ENCODE results near the gene AMBP.
"Not testable (repeated sequence)": the region's sequence is repeated elsewhere in the genome, so short reads cannot be mapped to it uniquely, and the experiment has no call there.

Gene AMBP

DNA sequence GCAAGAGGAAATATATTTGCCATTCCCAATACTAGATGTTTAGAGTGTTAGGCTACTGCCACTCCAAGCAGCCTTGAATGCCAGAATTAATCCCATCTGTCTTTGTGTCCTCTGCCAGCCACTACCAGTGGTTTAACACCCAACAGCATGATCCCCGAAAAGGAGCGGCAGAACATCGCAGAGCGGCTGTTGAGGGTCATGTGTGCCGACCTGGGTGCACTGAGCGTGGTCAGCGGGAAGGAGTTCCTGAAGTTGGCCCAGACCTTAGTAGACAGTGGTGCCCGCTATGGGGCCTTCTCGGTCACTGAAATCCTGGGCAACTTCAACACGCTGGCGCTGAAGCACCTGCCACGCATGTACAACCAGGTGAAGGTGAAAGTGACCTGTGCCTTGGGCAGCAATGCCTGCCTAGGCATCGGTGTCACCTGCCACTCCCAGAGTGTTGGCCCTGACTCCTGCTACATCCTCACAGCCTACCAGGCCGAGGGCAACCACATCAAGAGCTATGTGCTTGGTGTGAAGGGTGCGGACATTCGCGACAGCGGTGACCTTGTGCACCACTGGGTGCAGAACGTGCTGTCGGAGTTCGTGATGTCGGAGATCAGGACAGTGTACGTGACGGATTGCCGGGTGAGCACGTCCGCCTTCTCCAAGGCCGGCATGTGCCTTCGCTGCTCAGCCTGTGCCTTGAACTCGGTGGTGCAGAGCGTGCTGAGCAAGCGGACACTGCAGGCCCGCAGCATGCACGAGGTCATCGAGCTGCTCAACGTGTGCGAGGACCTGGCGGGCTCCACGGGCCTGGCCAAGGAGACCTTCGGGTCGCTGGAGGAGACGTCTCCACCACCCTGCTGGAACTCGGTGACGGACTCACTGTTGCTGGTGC lies 29.3 kb downstream of the AMBP start:
- H3K9ac ChIP-seq (ENCODE audit: low read length): no peak overlapping the region
- H3K27ac ChIP-seq (ENCODE audit: low read depth, low read length): no peak overlapping the region
- no peak overlapping the region for H3K4me3 ChIP-seq (ENCODE audit: low read length)
- H3K27me3 ChIP-seq (ENCODE audit: control insufficient read depth, insufficient read depth, low read length): no peaks in the 10 kb centered on the region
- no peaks in the 10 kb centered on the region for H3K4me1 ChIP-seq (ENCODE audit: control insufficient read depth, insufficient read depth, low read length)
- peaks cover 9% of the 10 kb centered on the region for H3K36me3 ChIP-seq (ENCODE audit: control insufficient read depth, insufficient read depth, low read length)

DNA sequence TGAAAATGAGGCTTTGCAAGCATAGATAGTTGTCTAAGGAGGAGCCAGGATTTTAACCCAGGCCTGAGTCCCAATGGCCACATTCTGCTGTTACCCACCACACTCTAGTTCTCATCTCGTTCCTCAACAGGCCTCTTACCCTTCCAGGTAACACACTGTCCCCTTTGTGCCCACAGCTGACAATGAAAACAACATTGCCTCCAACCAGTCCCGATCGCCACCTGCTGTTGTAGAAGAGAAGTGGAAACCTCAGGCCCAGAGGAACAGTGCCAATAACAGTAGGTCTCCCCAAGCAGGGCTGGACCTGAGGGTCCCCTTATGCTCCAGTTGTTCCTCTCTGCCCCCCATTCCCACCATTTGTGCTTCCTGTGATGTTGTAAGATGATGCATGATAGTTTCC lies 30.4 kb downstream of the AMBP start:
- H3K27ac ChIP-seq (ENCODE audit: low read depth, low read length): no peak overlapping the region
- no peak overlapping the region for H3K9ac ChIP-seq (ENCODE audit: low read length)
- H3K27me3 ChIP-seq (ENCODE audit: control insufficient read depth, insufficient read depth, low read length): no peaks in the 10 kb centered on the region
- no peak overlapping the region for H3K4me3 ChIP-seq (ENCODE audit: low read length)
- peaks cover 13% of the 10 kb centered on the region for H3K36me3 ChIP-seq (ENCODE audit: control insufficient read depth, insufficient read depth, low read length)
- H3K4me1 ChIP-seq (ENCODE audit: control insufficient read depth, insufficient read depth, low read length): no peaks in the 10 kb centered on the region

DNA sequence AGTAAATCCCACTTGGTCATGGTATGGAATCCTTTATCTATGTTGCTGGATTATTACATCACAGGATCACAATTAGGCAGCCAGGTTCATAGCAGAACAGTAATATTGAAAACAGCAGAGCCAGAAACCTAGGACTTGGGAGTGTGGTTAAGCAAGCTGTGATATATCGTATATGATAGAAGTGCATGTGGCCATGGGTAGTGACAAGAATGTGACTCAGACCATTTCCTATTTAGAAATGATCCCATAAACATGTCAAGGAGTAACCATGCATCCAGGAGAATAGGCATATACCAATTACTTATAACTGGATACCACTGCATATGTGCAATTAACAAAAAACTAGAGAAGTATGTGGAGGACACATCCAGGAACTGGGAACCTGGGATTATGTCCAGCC lies 31.2 kb downstream of the AMBP start:
- no peaks in the 10 kb centered on the region for H3K27me3 ChIP-seq (ENCODE audit: control insufficient read depth, insufficient read depth, low read length)
- no peaks in the 10 kb centered on the region for H3K4me1 ChIP-seq (ENCODE audit: control insufficient read depth, insufficient read depth, low read length)

DNA sequence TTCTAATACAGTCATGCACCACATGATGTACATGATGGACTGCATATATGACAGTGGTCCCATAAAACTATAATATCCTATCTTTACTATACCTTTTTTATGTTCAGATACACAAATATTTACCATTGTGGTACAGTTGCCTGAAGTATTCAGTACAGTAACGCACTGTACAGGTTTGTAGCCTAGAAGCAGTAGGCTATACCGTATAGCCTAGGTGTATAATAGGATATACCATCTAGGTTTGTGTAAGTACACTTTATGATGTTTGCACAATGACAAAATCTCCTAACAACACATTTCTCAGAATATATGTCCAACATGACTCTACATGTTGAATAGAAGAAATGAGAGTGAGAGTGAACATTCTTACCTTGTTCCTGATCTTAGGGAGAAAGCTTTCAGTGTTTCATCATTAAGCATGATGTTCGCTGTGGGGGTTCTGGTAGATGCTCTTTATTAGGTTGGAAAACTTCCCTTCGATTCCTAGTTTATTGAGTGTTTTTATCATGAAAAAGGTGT lies 31.8 kb downstream of the AMBP start:
- no peak overlapping the region for H3K9ac ChIP-seq (ENCODE audit: low read length)
- no peaks in the 10 kb centered on the region for H3K4me1 ChIP-seq (ENCODE audit: control insufficient read depth, insufficient read depth, low read length)
- H3K27ac ChIP-seq (ENCODE audit: low read depth, low read length): no peak overlapping the region
- H3K4me3 ChIP-seq (ENCODE audit: low read length): no peak overlapping the region
- no peaks in the 10 kb centered on the region for H3K27me3 ChIP-seq (ENCODE audit: control insufficient read depth, insufficient read depth, low read length)
- H3K36me3 ChIP-seq (ENCODE audit: control insufficient read depth, insufficient read depth, low read length): peaks cover 13% of the 10 kb centered on the region

More for the DNA sequence above, 31.2 kb downstream of the AMBP start:
- no peak overlapping the region for H3K27ac ChIP-seq (ENCODE audit: low read depth, low read length)
- no peak overlapping the region for H3K9ac ChIP-seq (ENCODE audit: low read length)
- H3K36me3 ChIP-seq (ENCODE audit: control insufficient read depth, insufficient read depth, low read length): peaks cover 13% of the 10 kb centered on the region
- no peak overlapping the region for H3K4me3 ChIP-seq (ENCODE audit: low read length)

DNA sequence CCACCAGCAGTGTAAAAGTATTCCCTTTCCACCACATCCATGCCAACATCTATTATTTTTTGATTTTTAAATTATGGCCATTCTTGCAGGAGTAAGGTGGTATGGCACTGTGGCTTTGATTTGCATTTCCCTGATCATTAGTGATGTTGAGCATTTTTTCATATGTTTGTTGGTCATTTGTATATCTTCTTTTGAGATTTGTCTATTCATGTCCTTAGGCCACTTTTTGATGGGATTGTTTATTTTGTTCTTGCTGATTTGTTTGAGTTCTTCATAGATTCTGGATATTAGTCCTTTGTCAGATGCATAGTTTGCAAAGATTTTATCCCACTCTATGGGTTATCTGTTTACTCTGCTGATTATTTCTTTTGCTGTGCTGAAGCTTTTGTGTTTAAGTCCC lies 34.4 kb downstream of the AMBP start:
- not testable (repeated sequence) for H3K36me3 ChIP-seq (ENCODE audit: control insufficient read depth, insufficient read depth, low read length); H3K4me1 ChIP-seq (ENCODE audit: control insufficient read depth, insufficient read depth, low read length); H3K9ac ChIP-seq (ENCODE audit: low read length); H3K27ac ChIP-seq (ENCODE audit: low read depth, low read length); H3K27me3 ChIP-seq (ENCODE audit: control insufficient read depth, insufficient read depth, low read length); H3K4me3 ChIP-seq (ENCODE audit: low read length)

- Histone ChIP-seq H3K4me3 (ENCODE audit: low read length) (no peak overlapping the region), H3K9ac (ENCODE audit: low read length) (no peak overlapping the region), H3K27ac (ENCODE audit: low read depth, low read length) (no peak overlapping the region), H3K27me3 (ENCODE audit: control insufficient read depth, insufficient read depth, low read length) (no peaks in the 10 kb centered on the region), H3K36me3 (ENCODE audit: control insufficient read depth, insufficient read depth, low read length) (peaks cover 7% of the 10 kb centered on the region), H3K4me1 (ENCODE audit: control insufficient read depth, insufficient read depth, low read length) (no peaks in the 10 kb centered on the region)
Observed at GRCh38 chr9:114039484-114039883, 38.6 kb downstream of the AMBP start.

GRCh38 chr9:114038724-114039313 lies 39.3 kb downstream of the AMBP start:
- H3K36me3 ChIP-seq (ENCODE audit: control insufficient read depth, insufficient read depth, low read length): peaks cover 7% of the 10 kb centered on the region
- no peak overlapping the region for H3K4me3 ChIP-seq (ENCODE audit: low read length)
- H3K4me1 ChIP-seq (ENCODE audit: control insufficient read depth, insufficient read depth, low read length): no peaks in the 10 kb centered on the region
- no peak overlapping the region for H3K9ac ChIP-seq (ENCODE audit: low read length)
- no peak overlapping the region for H3K27ac ChIP-seq (ENCODE audit: low read depth, low read length)
- H3K27me3 ChIP-seq (ENCODE audit: control insufficient read depth, insufficient read depth, low read length): no peaks in the 10 kb centered on the region

GRCh38 chr9:114037961-114038723 lies 40.0 kb downstream of the AMBP start:
- Histone ChIP-seq H3K27ac (ENCODE audit: low read depth, low read length) (no peak overlapping the region), H3K4me1 (ENCODE audit: control insufficient read depth, insufficient read depth, low read length) (no peaks in the 10 kb centered on the region), H3K36me3 (ENCODE audit: control insufficient read depth, insufficient read depth, low read length) (peaks cover 3% of the 10 kb centered on the region), H3K9ac (ENCODE audit: low read length) (no peak overlapping the region), H3K27me3 (ENCODE audit: control insufficient read depth, insufficient read depth, low read length) (no peaks in the 10 kb centered on the region), H3K4me3 (ENCODE audit: low read length) (no peak overlapping the region)

GRCh38 chr9:114037249-114037648 lies 40.9 kb downstream of the AMBP start:
- Histone ChIP-seq H3K36me3 (ENCODE audit: control insufficient read depth, insufficient read depth, low read length) (peaks cover 3% of the 10 kb centered on the region), H3K9ac (ENCODE audit: low read length) (no peak overlapping the region), H3K27me3 (ENCODE audit: control insufficient read depth, insufficient read depth, low read length) (no peaks in the 10 kb centered on the region), H3K27ac (ENCODE audit: low read depth, low read length) (no peak overlapping the region), H3K4me1 (ENCODE audit: control insufficient read depth, insufficient read depth, low read length) (no peaks in the 10 kb centered on the region), H3K4me3 (ENCODE audit: low read length) (no peak overlapping the region)

- H3K27ac ChIP-seq (ENCODE audit: low read depth, low read length): no peak overlapping the region
- no peaks in the 10 kb centered on the region for H3K4me1 ChIP-seq (ENCODE audit: control insufficient read depth, insufficient read depth, low read length)
- H3K9ac ChIP-seq (ENCODE audit: low read length): no peak overlapping the region
- H3K27me3 ChIP-seq (ENCODE audit: control insufficient read depth, insufficient read depth, low read length): no peaks in the 10 kb centered on the region
- H3K4me3 ChIP-seq (ENCODE audit: low read length): no peak overlapping the region
- peaks cover 3% of the 10 kb centered on the region for H3K36me3 ChIP-seq (ENCODE audit: control insufficient read depth, insufficient read depth, low read length)
Observed at GRCh38 chr9:114035845-114036801, 42.0 kb downstream of the AMBP start.

DNA sequence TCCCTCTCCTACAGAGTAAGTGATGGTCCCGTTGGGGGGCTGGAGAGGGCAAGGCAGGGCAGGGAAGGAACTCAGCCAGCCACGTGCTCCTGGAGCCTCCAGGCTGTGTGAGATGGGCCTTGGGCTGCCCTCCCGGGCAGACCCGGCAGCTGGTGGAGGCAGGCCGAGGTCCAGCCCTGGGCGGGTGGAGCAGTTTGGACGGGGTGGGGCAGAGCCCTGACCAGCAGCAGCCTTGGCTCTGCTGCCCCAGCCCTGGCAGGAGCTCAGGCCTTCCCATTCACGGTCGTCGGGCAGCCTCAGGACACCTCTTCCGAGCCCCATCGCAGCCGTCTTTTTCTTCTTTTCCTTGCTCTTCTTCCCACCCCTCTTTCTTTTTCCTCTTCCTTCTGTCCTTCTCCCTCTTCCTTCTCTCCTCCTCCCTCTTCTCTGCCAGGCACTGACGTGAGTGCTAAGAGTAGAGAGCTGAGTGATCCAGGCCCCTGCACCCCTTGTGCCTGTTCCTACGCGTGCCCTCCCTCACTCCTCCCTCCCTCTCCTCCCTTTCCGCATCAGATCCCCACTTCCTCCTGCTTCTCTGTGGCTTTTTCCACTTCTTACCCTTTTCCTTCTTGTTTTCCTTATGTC lies 42.8 kb downstream of the AMBP start:
- H3K36me3 ChIP-seq (ENCODE audit: control insufficient read depth, insufficient read depth, low read length): peaks cover 3% of the 10 kb centered on the region

More for the DNA sequence above, 42.8 kb downstream of the AMBP start:
- no peaks in the 10 kb centered on the region for H3K27me3 ChIP-seq (ENCODE audit: control insufficient read depth, insufficient read depth, low read length)
- H3K27ac ChIP-seq (ENCODE audit: low read depth, low read length): no peak overlapping the region
- H3K4me3 ChIP-seq (ENCODE audit: low read length): no peak overlapping the region
- no peak overlapping the region for H3K9ac ChIP-seq (ENCODE audit: low read length)
- no peaks in the 10 kb centered on the region for H3K4me1 ChIP-seq (ENCODE audit: control insufficient read depth, insufficient read depth, low read length)

Measured in rectal smooth muscle tissue (tissue), 1 donor.